ENCODE measurements around the gene COL15A1. TPM values are rescaled to one million over a fixed set of nuclear protein-coding genes. Genes with fewer than 3 reads are reported as not detected.

COL15A1 gene
- polyA plus RNA-seq, 4 donors = 25.2 to 85.4 (median 33.0) TPM

Other genes with a start within 250 kb of the COL15A1 start
- gene GABBR2, start 235.0 kb upstream of the COL15A1 start, polyA plus RNA-seq (ENCODE audit: insufficient read length in 4 of 4) = 10 to 100 TPM in 1 of 4 donors, 1 to 10 TPM in 3; 4.0 to 14.3 (median 5.1) TPM
- 10 to 100 TPM; 18.5 to 30.1 (median 23.2) TPM for gene ANKS6, start 147.4 kb upstream of the COL15A1 start, polyA plus RNA-seq (ENCODE audit: insufficient read length in 4 of 4)
- gene GALNT12, start 136.2 kb upstream of the COL15A1 start, polyA plus RNA-seq (ENCODE audit: insufficient read length in 4 of 4) = 10 to 100 TPM in 2 of 4 donors, 1 to 10 TPM in 2; 4.1 to 11.4 (median 10.2) TPM
- 10 to 100 TPM; 39.7 to 55.9 (median 49.3) TPM for gene TGFBR1, start 161.2 kb downstream of the COL15A1 start, polyA plus RNA-seq (ENCODE audit: insufficient read length in 4 of 4)

Data from left renal pelvis (tissue), 4 donors.